WERI-Rb-1 (cell line): ENCODE measurements around the gene WSCD1.
A peak's percentile ranks its signal among the peaks of the same experiment; 100 is the strongest.

Source experiments
- DNase-seq: peaks from one replicate; pipeline ENCODE4 v3.0.0-alpha.2; 2020
- H3K27ac ChIP-seq: fragments of 250-450 bp; sonication (Bioruptor Pico); 2 replicates; pipeline ENCODE4 v1.5.1; 2020; ENCODE audit warnings: mild to moderate bottlenecking, moderate library complexity
- H3K27me3 ChIP-seq: fragments of 250-450 bp; sonication (Bioruptor Pico); 2 replicates; pipeline ENCODE4 v1.5.1; 2021; ENCODE audit warnings: mild to moderate bottlenecking, low read depth, moderate library complexity; ENCODE audit not compliant: insufficient read depth, severe bottlenecking
- H3K36me3 ChIP-seq: fragments of 250-450 bp; sonication (Bioruptor Pico); 2 replicates; pipeline ENCODE4 v1.5.1; 2020; ENCODE audit warnings: mild to moderate bottlenecking, moderate library complexity
- H3K4me3 ChIP-seq: 2 replicates; pipeline ENCODE4 v1.5.1; 2011; ENCODE audit warnings: low read depth, mild to moderate bottlenecking, control low read depth, low read length
- H3K9me3 ChIP-seq: fragments of 250-450 bp; sonication (Bioruptor Pico); 2 replicates; pipeline ENCODE4 v1.5.1; 2021; ENCODE audit warnings: mild to moderate bottlenecking, moderate library complexity; ENCODE audit not compliant: severe bottlenecking
- TF ChIP-seq, protein P1 (sequence below): IDR thresholded peaks from 2 replicates; pipeline ENCODE4 v1.5.1; 2011; ENCODE audit warnings: low read depth, mild to moderate bottlenecking, control low read depth, inconsistent platforms, low read length

Gene WSCD1

GRCh38 chr17:6104956-6105648 lies 34.9 kb downstream of the WSCD1 start:
- peaks cover 7% of the 10 kb centered on the region for H3K9me3 ChIP-seq
- TF ChIP-seq, protein P1, sequence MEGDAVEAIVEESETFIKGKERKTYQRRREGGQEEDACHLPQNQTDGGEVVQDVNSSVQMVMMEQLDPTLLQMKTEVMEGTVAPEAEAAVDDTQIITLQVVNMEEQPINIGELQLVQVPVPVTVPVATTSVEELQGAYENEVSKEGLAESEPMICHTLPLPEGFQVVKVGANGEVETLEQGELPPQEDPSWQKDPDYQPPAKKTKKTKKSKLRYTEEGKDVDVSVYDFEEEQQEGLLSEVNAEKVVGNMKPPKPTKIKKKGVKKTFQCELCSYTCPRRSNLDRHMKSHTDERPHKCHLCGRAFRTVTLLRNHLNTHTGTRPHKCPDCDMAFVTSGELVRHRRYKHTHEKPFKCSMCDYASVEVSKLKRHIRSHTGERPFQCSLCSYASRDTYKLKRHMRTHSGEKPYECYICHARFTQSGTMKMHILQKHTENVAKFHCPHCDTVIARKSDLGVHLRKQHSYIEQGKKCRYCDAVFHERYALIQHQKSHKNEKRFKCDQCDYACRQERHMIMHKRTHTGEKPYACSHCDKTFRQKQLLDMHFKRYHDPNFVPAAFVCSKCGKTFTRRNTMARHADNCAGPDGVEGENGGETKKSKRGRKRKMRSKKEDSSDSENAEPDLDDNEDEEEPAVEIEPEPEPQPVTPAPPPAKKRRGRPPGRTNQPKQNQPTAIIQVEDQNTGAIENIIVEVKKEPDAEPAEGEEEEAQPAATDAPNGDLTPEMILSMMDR, result no peak

DNA sequence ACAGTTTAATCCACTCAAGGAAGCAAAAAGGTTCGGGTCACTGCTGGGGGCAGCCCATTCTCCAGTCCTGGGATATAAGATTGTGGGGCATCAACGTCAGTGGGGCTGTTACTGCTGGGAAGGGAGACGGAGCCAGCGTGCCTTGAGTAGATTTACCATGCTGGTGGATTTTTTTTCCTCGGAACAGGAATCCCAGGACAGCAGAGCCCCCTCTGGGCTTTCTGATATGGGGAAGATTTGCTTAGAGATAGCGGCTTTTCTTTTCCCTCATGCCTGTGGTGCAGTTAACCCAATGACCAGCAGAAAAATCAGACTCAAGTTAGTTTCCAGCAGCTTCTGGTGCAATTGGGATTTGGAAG lies 35.4 kb downstream of the WSCD1 start:
- Histone ChIP-seq H3K4me3 (no peak overlapping the region), H3K36me3 (peaks cover 100% of the 10 kb centered on the region), H3K27ac (no peak overlapping the region), H3K27me3 (no peaks in the 10 kb centered on the region), H3K9me3 (peaks cover 7% of the 10 kb centered on the region)
- DNase-seq, result peak; percentile 0
- TF ChIP-seq, protein P1, result no peak

More at GRCh38 chr17:6104956-6105648, 34.9 kb downstream of the WSCD1 start:
- Histone ChIP-seq H3K27ac (no peak overlapping the region), H3K27me3 (no peaks in the 10 kb centered on the region), H3K4me3 (no peak overlapping the region), H3K36me3 (peaks cover 100% of the 10 kb centered on the region)
- DNase-seq, result peak; percentile 0

- no peaks in the 10 kb centered on the region for H3K27me3 ChIP-seq
- peaks cover 7% of the 10 kb centered on the region for H3K9me3 ChIP-seq
- DNase-seq, result no peak
- no peak overlapping the region for H3K4me3 ChIP-seq
- peaks cover 100% of the 10 kb centered on the region for H3K36me3 ChIP-seq
- TF ChIP-seq, protein P1, result no peak
- no peak overlapping the region for H3K27ac ChIP-seq
These were observed 36.0 kb downstream of the WSCD1 start for GRCh38 chr17:6106212-6106611.

DNA sequence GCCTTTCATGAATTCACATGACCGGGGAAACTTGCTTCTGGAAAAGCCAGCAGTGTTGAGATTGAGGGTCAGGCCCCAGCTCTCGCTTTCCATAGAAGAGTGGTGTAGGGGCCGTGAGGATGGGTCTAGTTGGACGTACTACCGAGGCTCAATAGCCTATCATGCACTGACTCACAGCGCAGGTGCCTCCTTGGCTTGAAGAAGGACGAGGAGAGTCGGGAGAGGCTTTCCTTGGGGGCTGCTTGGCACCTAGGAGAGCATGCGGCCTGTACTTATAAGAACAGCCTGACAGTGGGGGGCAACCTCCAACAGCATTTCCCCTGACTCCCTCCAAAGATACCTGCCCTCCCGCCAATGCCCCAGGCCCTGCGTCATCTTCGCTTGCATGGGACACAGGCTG lies 37.6 kb downstream of the WSCD1 start:
- Histone ChIP-seq H3K27me3 (no peaks in the 10 kb centered on the region), H3K9me3 (peaks cover 7% of the 10 kb centered on the region), H3K27ac (no peak overlapping the region), H3K4me3 (no peak overlapping the region), H3K36me3 (peaks cover 100% of the 10 kb centered on the region)
- no peak for DNase-seq
- TF ChIP-seq, protein P1, result no peak

GRCh38 chr17:6108382-6108781 lies 38.2 kb downstream of the WSCD1 start:
- TF ChIP-seq, protein P1, result no peak
- no peaks in the 10 kb centered on the region for H3K27me3 ChIP-seq

DNA sequence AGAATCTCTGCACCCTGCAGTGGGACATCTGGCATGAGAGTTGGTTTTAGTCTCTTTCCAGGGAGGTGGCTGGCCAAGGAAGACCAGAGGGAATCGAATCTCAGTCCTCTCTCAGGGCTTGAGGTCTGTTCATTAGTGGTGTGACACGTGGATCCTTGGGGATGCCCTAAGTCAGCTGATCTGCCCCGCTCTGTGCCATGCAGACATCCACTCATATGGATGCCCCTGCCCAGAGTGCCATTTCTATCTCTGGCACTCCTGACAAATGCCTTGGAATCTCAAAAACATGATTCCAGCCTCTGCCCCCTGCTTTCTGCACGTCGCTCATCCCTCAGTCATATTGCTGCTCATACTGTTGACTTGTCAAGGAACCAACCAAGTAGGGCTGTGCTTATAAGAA lies 38.8 kb downstream of the WSCD1 start:
- no peak overlapping the region for H3K4me3 ChIP-seq
- H3K9me3 ChIP-seq, result peaks cover 7% of the 10 kb centered on the region
- TF ChIP-seq, protein P1, result no peak
- H3K27me3 ChIP-seq, result no peaks in the 10 kb centered on the region
- no peak overlapping the region for H3K27ac ChIP-seq
- H3K36me3 ChIP-seq, result peaks cover 97% of the 10 kb centered on the region
- no peak for DNase-seq

More at GRCh38 chr17:6108382-6108781, 38.2 kb downstream of the WSCD1 start:
- peaks cover 7% of the 10 kb centered on the region for H3K9me3 ChIP-seq
- H3K36me3 ChIP-seq, result peaks cover 98% of the 10 kb centered on the region
- H3K4me3 ChIP-seq, result no peak overlapping the region
- DNase-seq, result no peak
- no peak overlapping the region for H3K27ac ChIP-seq
